Peyer's patch (tissue), 4 donors: ENCODE results near the gene RAD9B. TPM values are rescaled to one million over a fixed set of nuclear protein-coding genes. Genes with fewer than 3 reads are reported as not detected.

Source experiments
- DNase-seq, 3 donors: peaks; one replicate each; pipeline ENCODE4 v3.0.0-alpha.2; 2017 to 2019
- H3K27ac ChIP-seq, 4 donors: fragments of 200-600 bp; sonication (generic); one replicate each; pipeline ENCODE4 v1.5.1; 2016 to 2019
- H3K27me3 ChIP-seq, 2 donors: fragments of 200-600 bp; sonication (generic); one replicate each; pipeline ENCODE4 v1.5.1; 2019
- H3K36me3 ChIP-seq, 3 donors: fragments of 200-600 bp; sonication (generic); one replicate each; pipeline ENCODE4 v1.5.1; 2016 to 2019
- H3K4me1 ChIP-seq, 4 donors: fragments of 200-600 bp; sonication (generic); one replicate each; pipeline ENCODE4 v1.5.1; 2016 to 2019
- H3K4me3 ChIP-seq, 4 donors: fragments of 200-600 bp; sonication (generic); 1 replicate in 3 of 4; 2 replicates in 1 of 4; pipeline ENCODE4 v1.5.1; 2016 to 2019; ENCODE audit warnings: mild to moderate bottlenecking in 1 of 4
- H3K9me3 ChIP-seq, 4 donors: fragments of 200-600 bp; sonication (generic); one replicate each; pipeline ENCODE4 v1.5.1; 2016 to 2019; ENCODE audit warnings: mild to moderate bottlenecking in 1 of 4
- CTCF ChIP-seq, 6 experiments: fragments of 450-650 bp in 4 of 6; fragments of 200-600 bp in 2 of 6; sonication (generic) in 1 of 6; IDR thresholded peaks; one replicate each; pipeline ENCODE4 v1.5.1; 2017 to 2019; ENCODE audit warnings: antibody characterized with exemption in 6 of 6, mild to moderate bottlenecking in 3 of 6, moderate library complexity in 1 of 6
- POLR2A ChIP-seq, 2 donors: fragments of 450-650 bp; IDR thresholded peaks; one replicate each; pipeline ENCODE4 v1.5.1; 2017; ENCODE audit warnings: antibody characterized with exemption in 2 of 2, mild to moderate bottlenecking in 2 of 2, moderate library complexity in 2 of 2
- total RNA-seq, 4 donors: library from RNA; depleted of rRNA; stranded (reverse); fragments of >200 nt; gene quantifications; one replicate each; pipeline ENCODE4 v1.1.0, GENCODE V29; 2016

The RAD9B gene
- total RNA-seq, 4 donors from 2014 or later = 0.40 to 0.83 TPM; not detected in 2

DNA sequence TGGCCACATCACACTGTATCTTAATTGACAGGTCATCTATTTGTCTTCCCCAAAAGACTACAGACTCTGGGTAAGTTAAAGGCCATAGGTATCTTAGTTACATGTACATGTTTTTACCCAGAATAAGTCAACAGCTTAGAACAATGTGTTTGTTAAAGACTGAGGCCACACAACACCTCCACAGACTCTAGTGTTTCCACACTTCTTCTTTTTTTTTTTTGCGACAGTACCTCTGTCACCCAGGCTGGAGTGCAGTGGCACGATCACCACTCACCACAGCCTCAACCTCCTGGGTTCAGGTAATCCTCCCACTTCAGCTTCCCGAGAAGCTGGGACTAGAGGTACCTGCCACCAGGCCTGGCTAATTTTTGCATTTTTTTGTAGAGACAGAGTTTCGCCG lies 35.3 kb upstream of the RAD9B start:
- TF ChIP-seq CTCF (IDR thresholded peaks at IDR 0.05) = no peak
- TF ChIP-seq POLR2A (IDR thresholded peaks at IDR 0.05) = no peak
- peaks cover 0 to 14% (median 6%) of the 10 kb centered on the region in 4 donors for H3K4me1 ChIP-seq
- H3K36me3 ChIP-seq = peaks cover 0 to 11% (median 0%) of the 10 kb centered on the region in 3 donors
- H3K9me3 ChIP-seq = no peaks in the 10 kb centered on the region
- H3K4me3 ChIP-seq = no peak overlapping the region
- no peak for DNase-seq
- H3K27ac ChIP-seq = no peak overlapping the region
- H3K27me3 ChIP-seq = no peaks in the 10 kb centered on the region

- H3K4me3 ChIP-seq = peak overlapping the region; percentile 57 to 86 (median 70)
- DNase-seq = no peak
- no peaks in the 10 kb centered on the region for H3K9me3 ChIP-seq
- H3K27me3 ChIP-seq = no peaks in the 10 kb centered on the region
- TF ChIP-seq CTCF (IDR thresholded peaks at IDR 0.05) (no peak), POLR2A (IDR thresholded peaks at IDR 0.05) (peak in 1 of 2 donors; percentile 48)
- H3K27ac ChIP-seq = peak overlapping the region; percentile 88 to 98 (median 92)
- H3K4me1 ChIP-seq = peaks cover 0 to 14% (median 6%) of the 10 kb centered on the region in 4 donors
- H3K36me3 ChIP-seq = peaks cover 0 to 11% (median 0%) of the 10 kb centered on the region in 3 donors
Measured at GRCh38 chr12:110467847-110468213, 34.3 kb upstream of the RAD9B start.

DNA sequence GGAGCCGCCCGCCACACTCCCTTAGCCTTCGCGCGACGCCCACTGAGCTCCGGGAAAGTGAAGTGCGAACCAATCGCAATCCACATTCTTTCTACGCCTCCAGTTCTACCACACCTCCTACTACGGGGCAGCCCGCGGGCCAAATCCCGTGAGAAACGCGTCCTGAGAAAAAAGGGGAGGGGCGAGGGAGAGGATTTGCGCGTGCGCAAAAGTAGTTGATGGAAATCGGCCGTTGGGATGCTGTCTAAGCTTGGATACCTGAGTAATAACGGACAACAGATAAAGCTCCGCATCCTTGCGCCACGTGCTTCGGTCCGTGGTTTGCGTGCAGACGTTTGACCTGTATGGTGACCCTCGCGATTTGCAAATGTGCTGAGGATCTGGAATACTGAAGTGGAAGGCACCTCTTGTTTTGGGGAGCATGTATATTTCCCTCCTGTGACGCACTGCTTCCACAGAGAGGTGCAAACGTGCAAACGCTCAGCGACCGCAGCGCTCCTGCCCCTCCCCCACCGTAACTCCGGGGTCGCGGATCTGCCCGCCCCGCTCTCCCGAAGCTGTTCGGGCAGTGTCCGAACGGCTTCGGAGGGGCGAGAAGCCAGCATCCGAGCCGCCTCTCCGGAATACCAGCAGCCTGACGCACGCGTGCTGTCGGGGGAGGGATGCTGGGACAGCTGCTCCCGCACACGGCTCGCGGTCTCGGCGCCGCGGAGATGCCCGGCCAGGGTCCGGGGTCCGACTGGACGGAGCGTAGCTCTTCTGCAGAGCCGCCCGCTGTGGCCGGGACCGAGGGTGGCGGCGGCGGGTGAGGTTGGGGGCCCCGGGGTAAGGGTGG lies 33.7 kb upstream of the RAD9B start, which contains the start of the genes FAM216A and GPN3:
TSS of gene FAM216A (plus strand) at position 632 of the 835 bp plus-strand sequence. CDS start at position 663, 31 bp downstream.
TSS of gene GPN3 (minus strand) at position 44 of the 835 bp plus-strand sequence. CDS start 54 bp downstream, outside the sequence.
- peaks cover 0 to 11% (median 0%) of the 10 kb centered on the region in 3 donors for H3K36me3 ChIP-seq
- H3K27me3 ChIP-seq = no peaks in the 10 kb centered on the region
- TF ChIP-seq POLR2A (IDR thresholded peaks at IDR 0.05) (peak; percentile 3 to 72), CTCF (IDR thresholded peaks at IDR 0.05) (peak in 1 of 6 experiments; percentile 1)
- peak within 1 kb of the TSS; percentile 57 to 86 (median 70) for H3K4me3 ChIP-seq
- H3K4me1 ChIP-seq = peaks cover 0 to 14% (median 6%) of the 10 kb centered on the region in 4 donors
- DNase-seq = peak; percentile 96 to 98 (median 96)
- H3K9me3 ChIP-seq = no peaks in the 10 kb centered on the region
- peak within 1 kb of the TSS; percentile 88 to 98 (median 92) for H3K27ac ChIP-seq

DNA sequence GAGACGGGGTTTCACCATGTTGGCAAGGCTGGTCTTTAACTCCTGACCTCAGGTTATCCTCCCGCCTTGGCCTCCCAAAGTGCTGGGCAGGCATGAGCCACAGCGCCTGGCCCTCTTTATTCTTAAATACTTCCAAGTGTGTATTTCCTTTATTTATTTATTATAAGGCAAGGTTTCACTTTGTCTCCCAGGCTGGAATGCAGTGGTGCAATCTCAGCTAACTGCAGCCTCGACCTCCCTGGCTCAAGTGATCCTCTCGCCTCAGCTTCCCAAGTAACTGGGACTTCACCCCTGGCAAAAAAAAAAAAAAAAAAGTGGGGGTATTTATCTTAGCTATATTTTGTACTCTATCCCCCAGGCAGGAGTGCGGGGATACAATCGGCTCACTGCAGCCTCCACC lies 26.7 kb upstream of the RAD9B start:
- H3K27me3 ChIP-seq = no peaks in the 10 kb centered on the region

More for the DNA sequence above, 26.7 kb upstream of the RAD9B start:
- no peak for DNase-seq
- H3K4me1 ChIP-seq = no peaks in the 10 kb centered on the region
- no peak overlapping the region for H3K4me3 ChIP-seq
- H3K36me3 ChIP-seq = peaks cover 0 to under 1% (median 0%) of the 10 kb centered on the region in 3 donors
- no peaks in the 10 kb centered on the region for H3K9me3 ChIP-seq
- TF ChIP-seq POLR2A (IDR thresholded peaks at IDR 0.05) (no peak), CTCF (IDR thresholded peaks at IDR 0.05) (no peak)
- H3K27ac ChIP-seq = no peak overlapping the region
